H9 (cell line): ENCODE results near the gene ZBTB20. TPM values are rescaled to one million over a fixed set of nuclear protein-coding genes. Genes with fewer than 3 reads are reported as not detected.

Experiments used
- DNase-seq: peaks from one replicate; pipeline ENCODE4 v3.0.0-alpha.2; 2017
- H2AFZ ChIP-seq: one replicate; pipeline ENCODE4 v1.6.1; 2013; ENCODE audit warnings: mild to moderate bottlenecking, low read length, control low read depth, moderate library complexity
- H2AK5ac ChIP-seq: 2 replicates; pipeline ENCODE4 v1.6.1; 2013; ENCODE audit warnings: low read length, control low read depth, mixed read lengths; ENCODE audit not compliant: insufficient read length
- H2BK120ac ChIP-seq: one replicate; pipeline ENCODE4 v1.6.1; 2013; ENCODE audit warnings: low read depth, mild to moderate bottlenecking, low read length, control low read depth, inconsistent platforms; ENCODE audit not compliant: poor library complexity, severe bottlenecking
- H2BK12ac ChIP-seq: 2 replicates; pipeline ENCODE4 v1.6.1; 2013; ENCODE audit warnings: low read length, control low read depth, mixed read lengths, low read depth; ENCODE audit not compliant: insufficient read length
- H2BK15ac ChIP-seq: 2 replicates; pipeline ENCODE4 v1.6.1; 2013; ENCODE audit warnings: low read depth, low read length, control low read depth
- H2BK20ac ChIP-seq: one replicate; pipeline ENCODE4 v1.6.1; 2013; ENCODE audit warnings: low read depth, mild to moderate bottlenecking, low read length, control low read depth, inconsistent platforms; ENCODE audit not compliant: poor library complexity, severe bottlenecking
- H2BK5ac ChIP-seq: 2 replicates; pipeline ENCODE4 v1.6.1; 2013; ENCODE audit warnings: low read length, control low read depth, mixed read lengths; ENCODE audit not compliant: insufficient read length
- H3K14ac ChIP-seq: 2 replicates; pipeline ENCODE4 v1.6.1; 2013; ENCODE audit warnings: low read length, control low read depth; ENCODE audit not compliant: insufficient read depth
- H3K18ac ChIP-seq: 2 replicates; pipeline ENCODE4 v1.6.1; 2013; ENCODE audit warnings: low read depth, mild to moderate bottlenecking, mixed read lengths, low read length, control low read depth; ENCODE audit not compliant: insufficient read length
- H3K23ac ChIP-seq: 2 replicates; pipeline ENCODE4 v1.6.1; 2013; ENCODE audit warnings: low read length, control low read depth, mixed read lengths, low read depth; ENCODE audit not compliant: insufficient read length
- H3K23me2 ChIP-seq: 2 replicates; pipeline ENCODE4 v1.6.1; 2013; ENCODE audit warnings: low read depth, mild to moderate bottlenecking, mixed read lengths, low read length, control low read depth; ENCODE audit not compliant: insufficient read length, poor library complexity, severe bottlenecking
- H3K27ac ChIP-seq: 2 replicates; pipeline ENCODE4 v1.5.1; 2013; ENCODE audit warnings: low read length, control low read depth, mixed read lengths, low read depth; ENCODE audit not compliant: insufficient read length
- H3K27me3 ChIP-seq: 2 replicates; pipeline ENCODE4 v1.6.1; 2013; ENCODE audit warnings: low read length, control low read depth, inconsistent platforms; ENCODE audit not compliant: insufficient read depth
- H3K4ac ChIP-seq: 2 replicates; pipeline ENCODE4 v1.6.1; 2013; ENCODE audit warnings: low read depth, mild to moderate bottlenecking, control low read depth, inconsistent platforms, low read length, moderate library complexity
- H3K4me1 ChIP-seq: 2 replicates; pipeline ENCODE4 v1.6.1; 2013; ENCODE audit warnings: low read length, control low read depth, inconsistent platforms; ENCODE audit not compliant: insufficient read depth
- H3K4me2 ChIP-seq: 2 replicates; pipeline ENCODE4 v1.6.1; 2013; ENCODE audit warnings: low read length, control low read depth, mixed read lengths; ENCODE audit not compliant: insufficient read length, insufficient read depth
- H3K56ac ChIP-seq: 2 replicates; pipeline ENCODE4 v1.6.1; 2013; ENCODE audit warnings: low read depth, mild to moderate bottlenecking, mixed read lengths, low read length, control low read depth; ENCODE audit not compliant: insufficient read length
- H3K79me1 ChIP-seq: 2 replicates; pipeline ENCODE4 v1.6.1; 2013; ENCODE audit warnings: low read depth, mild to moderate bottlenecking, moderate library complexity, low read length, control low read depth, inconsistent platforms; ENCODE audit not compliant: insufficient read depth, poor library complexity, severe bottlenecking
- H3K79me2 ChIP-seq: 2 replicates; pipeline ENCODE4 v1.6.1; 2013; ENCODE audit warnings: low read length, control low read depth, inconsistent platforms; ENCODE audit not compliant: insufficient read depth
- H3K9ac ChIP-seq: 2 replicates; pipeline ENCODE4 v1.6.1; 2013; ENCODE audit warnings: low read length, control low read depth, mixed read lengths; ENCODE audit not compliant: insufficient read length; ENCODE audit errors: extremely low read depth
- H3K9me3 ChIP-seq: one replicate; pipeline ENCODE4 v1.6.1; 2013; ENCODE audit warnings: low read depth, low read length, inconsistent platforms; ENCODE audit not compliant: control insufficient read depth
- H3T11ph ChIP-seq: one replicate; pipeline ENCODE4 v1.6.1; 2013; ENCODE audit warnings: mild to moderate bottlenecking, low read length, control low read depth, inconsistent platforms
- H4K20me1 ChIP-seq: one replicate; pipeline ENCODE4 v1.6.1; 2013; ENCODE audit not compliant: control insufficient read depth, insufficient read length, insufficient read depth
- H4K5ac ChIP-seq: 2 replicates; pipeline ENCODE4 v1.6.1; 2013; ENCODE audit warnings: low read depth, mild to moderate bottlenecking, mixed read lengths, low read length, control low read depth; ENCODE audit not compliant: insufficient read length
- H4K8ac ChIP-seq: replicated peaks from 2 replicates; pipeline ENCODE4 v1.6.1; 2013; ENCODE audit warnings: low read length, control low read depth, mixed read lengths, low read depth; ENCODE audit not compliant: insufficient read length
- H4K91ac ChIP-seq: 2 replicates; pipeline ENCODE4 v1.6.1; 2013; ENCODE audit warnings: low read depth, mild to moderate bottlenecking, moderate library complexity, mixed read lengths, low read length, control low read depth; ENCODE audit not compliant: insufficient read length
- H3K27ac Mint-ChIP-seq, 3 experiments: 2 replicates in 2 of 3; 3 replicates in 1 of 3; pipeline ENCODE4 v1.8.0; 2020 to 2021; ENCODE audit warnings: mixed read lengths in 3 of 3, mild to moderate bottlenecking in 1 of 3, moderate library complexity in 1 of 3
- H3K27me3 Mint-ChIP-seq: 2 replicates; pipeline ENCODE4 v1.8.0; 2021; ENCODE audit warnings: low read depth, mild to moderate bottlenecking, moderate library complexity, mixed read lengths
- H3K36me3 Mint-ChIP-seq, 3 experiments: 2 replicates in 2 of 3; 3 replicates in 1 of 3; pipeline ENCODE4 v1.8.0; 2020 to 2021; ENCODE audit warnings: low read depth in 3 of 3, mixed read lengths in 3 of 3; ENCODE audit not compliant: insufficient read depth in 1 of 3
- H3K4me1 Mint-ChIP-seq, 2 experiments: 2 replicates each; pipeline ENCODE4 v1.8.0; 2020; ENCODE audit warnings: mixed read lengths in 2 of 2
- H3K4me3 Mint-ChIP-seq, 2 experiments: 2 replicates in 1 of 2; 3 replicates in 1 of 2; pipeline ENCODE4 v1.8.0; 2020 to 2021; ENCODE audit warnings: mild to moderate bottlenecking in 2 of 2, mixed read lengths in 2 of 2, moderate library complexity in 1 of 2
- H3K9me3 Mint-ChIP-seq, 2 experiments: 2 replicates in 1 of 2; 3 replicates in 1 of 2; pipeline ENCODE4 v1.8.0; 2020; ENCODE audit warnings: mild to moderate bottlenecking in 2 of 2, mixed read lengths in 2 of 2, moderate library complexity in 1 of 2
- CTCF ChIP-seq: fragments of 200-600 bp; sonication (generic); conservative IDR thresholded peaks from 3 replicates; pipeline ENCODE4 v1.8.0; 2021; ENCODE audit warnings: antibody characterized with exemption, mild to moderate bottlenecking
- total RNA-seq: library from RNA; stranded (reverse); gene quantifications from 2 replicates; pipeline ENCODE4 v1.2.1, GENCODE V29; 2021

The ZBTB20 gene
- total RNA-seq, 1 experiment from 2014 or later = 0.70 TPM

- Histone ChIP-seq H2BK20ac (no peak overlapping the region), H4K91ac (no peak overlapping the region), H3K27me3 (no peaks in the 10 kb centered on the region), H4K20me1 (no peaks in the 10 kb centered on the region), H3T11ph (no peak overlapping the region), H2BK15ac (no peak overlapping the region), H3K4me2 (no peak overlapping the region), H3K9me3 (no peaks in the 10 kb centered on the region), H2AK5ac (no peak overlapping the region), H3K23me2 (no peaks in the 10 kb centered on the region), H3K56ac (no peak overlapping the region), H2BK120ac (no peak overlapping the region), H3K18ac (no peak overlapping the region), H4K5ac (no peak overlapping the region), H4K8ac (no peak overlapping the region), H3K4me1 (no peaks in the 10 kb centered on the region), H3K79me2 (no peaks in the 10 kb centered on the region), H3K79me1 (no peaks in the 10 kb centered on the region), H3K23ac (no peak overlapping the region), H2BK5ac (no peak overlapping the region), H3K4ac (no peak overlapping the region), H2AFZ (no peak overlapping the region), H3K27ac (no peak overlapping the region), H3K9ac (no peak overlapping the region), H2BK12ac (no peak overlapping the region), H3K14ac (no peak overlapping the region)
- TF ChIP-seq CTCF = no peak
- H3K9me3 Mint-ChIP-seq = no peaks in the 10 kb centered on the region; a peak in 1 of 5 replicates
- H3K27ac Mint-ChIP-seq = no peak overlapping the region
- no peak overlapping the region for H3K4me3 Mint-ChIP-seq
- no peaks in the 10 kb centered on the region for H3K27me3 Mint-ChIP-seq
- DNase-seq = no peak
- H3K4me1 Mint-ChIP-seq = 0 out of 4 replicates have a peak, but pooled peaks cover 2 to 3% of the 10 kb centered on the region in 2 experiments
- no peaks in the 10 kb centered on the region for H3K36me3 Mint-ChIP-seq
These were observed 670.6 kb downstream of the ZBTB20 start for GRCh38 chr3:114476511-114476910.
